ENCODE data around the gene FAM83E. TPM values are rescaled to one million over a fixed set of nuclear protein-coding genes. Genes with fewer than 3 reads are reported as not detected.

FAM83E gene
- polyA plus RNA-seq, 1 donor from 2014 or later: 0.73 TPM

DNA sequence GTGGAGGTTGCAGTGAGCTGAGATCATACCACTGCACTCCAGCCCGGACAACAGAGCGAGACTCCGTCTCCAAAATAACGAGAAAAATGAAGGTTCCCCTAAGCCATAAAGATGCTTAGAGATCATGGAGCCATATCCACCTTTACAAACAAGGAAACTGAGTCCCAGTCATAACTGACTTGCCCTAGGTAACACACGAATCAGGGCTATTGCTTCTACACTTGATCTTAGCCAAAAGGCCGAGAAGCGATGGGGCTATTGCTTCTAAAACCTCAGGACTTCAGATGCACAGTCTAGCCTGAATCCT is 19.1 kb upstream of the FAM83E start:
- H3K36me3 ChIP-seq (ENCODE audit: insufficient read depth, low read length): no peaks in the 10 kb centered on the region
- no peaks in the 10 kb centered on the region for H3K9me2 ChIP-seq (ENCODE audit: insufficient read depth, low read length)
- H3K4me2 ChIP-seq (ENCODE audit: low read length): peak overlapping the region; percentile 62
- peak overlapping the region; percentile 51 for H3K9ac ChIP-seq (ENCODE audit: low read length)
- no peaks in the 10 kb centered on the region for H3K27me3 ChIP-seq (ENCODE audit: insufficient read depth, low read depth, low read length)
- H4K20me1 ChIP-seq (ENCODE audit: insufficient read depth): no peaks in the 10 kb centered on the region
- H3K27ac ChIP-seq (ENCODE audit: low read length): peak overlapping the region; percentile 73
- peaks cover 7% of the 10 kb centered on the region for H3F3A ChIP-seq (ENCODE audit: insufficient read depth, low read length, poor library complexity, severe bottlenecking)
- H3K79me2 ChIP-seq (replicated peaks; ENCODE audit: insufficient read depth, low read length): no peaks in the 10 kb centered on the region
- TF ChIP-seq TAF1 (IDR thresholded peaks at IDR 0.05; ENCODE audit: low read depth) (no peak), RAD21 (conservative IDR thresholded peaks at IDR 0.05) (no peak), POLR2AphosphoS5 (IDR thresholded peaks at IDR 0.05) (no peak), MXI1 (conservative IDR thresholded peaks at IDR 0.05; ENCODE audit: poor library complexity, severe bottlenecking) (no peak), EP300 (conservative IDR thresholded peaks at IDR 0.05; ENCODE audit: poor library complexity, severe bottlenecking) (no peak), SMC3 (conservative IDR thresholded peaks at IDR 0.05; ENCODE audit: poor library complexity) (no peak), EZH2 (IDR thresholded peaks at IDR 0.05; ENCODE audit: borderline replicate concordance, insufficient read depth, low read length, poor library complexity, severe bottlenecking) (no peak)
- TF ChIP-seq, protein P1, sequence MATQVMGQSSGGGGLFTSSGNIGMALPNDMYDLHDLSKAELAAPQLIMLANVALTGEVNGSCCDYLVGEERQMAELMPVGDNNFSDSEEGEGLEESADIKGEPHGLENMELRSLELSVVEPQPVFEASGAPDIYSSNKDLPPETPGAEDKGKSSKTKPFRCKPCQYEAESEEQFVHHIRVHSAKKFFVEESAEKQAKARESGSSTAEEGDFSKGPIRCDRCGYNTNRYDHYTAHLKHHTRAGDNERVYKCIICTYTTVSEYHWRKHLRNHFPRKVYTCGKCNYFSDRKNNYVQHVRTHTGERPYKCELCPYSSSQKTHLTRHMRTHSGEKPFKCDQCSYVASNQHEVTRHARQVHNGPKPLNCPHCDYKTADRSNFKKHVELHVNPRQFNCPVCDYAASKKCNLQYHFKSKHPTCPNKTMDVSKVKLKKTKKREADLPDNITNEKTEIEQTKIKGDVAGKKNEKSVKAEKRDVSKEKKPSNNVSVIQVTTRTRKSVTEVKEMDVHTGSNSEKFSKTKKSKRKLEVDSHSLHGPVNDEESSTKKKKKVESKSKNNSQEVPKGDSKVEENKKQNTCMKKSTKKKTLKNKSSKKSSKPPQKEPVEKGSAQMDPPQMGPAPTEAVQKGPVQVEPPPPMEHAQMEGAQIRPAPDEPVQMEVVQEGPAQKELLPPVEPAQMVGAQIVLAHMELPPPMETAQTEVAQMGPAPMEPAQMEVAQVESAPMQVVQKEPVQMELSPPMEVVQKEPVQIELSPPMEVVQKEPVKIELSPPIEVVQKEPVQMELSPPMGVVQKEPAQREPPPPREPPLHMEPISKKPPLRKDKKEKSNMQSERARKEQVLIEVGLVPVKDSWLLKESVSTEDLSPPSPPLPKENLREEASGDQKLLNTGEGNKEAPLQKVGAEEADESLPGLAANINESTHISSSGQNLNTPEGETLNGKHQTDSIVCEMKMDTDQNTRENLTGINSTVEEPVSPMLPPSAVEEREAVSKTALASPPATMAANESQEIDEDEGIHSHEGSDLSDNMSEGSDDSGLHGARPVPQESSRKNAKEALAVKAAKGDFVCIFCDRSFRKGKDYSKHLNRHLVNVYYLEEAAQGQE (IDR thresholded peaks at IDR 0.05; ENCODE audit: borderline replicate concordance): no peak
- TF ChIP-seq, protein P2, sequence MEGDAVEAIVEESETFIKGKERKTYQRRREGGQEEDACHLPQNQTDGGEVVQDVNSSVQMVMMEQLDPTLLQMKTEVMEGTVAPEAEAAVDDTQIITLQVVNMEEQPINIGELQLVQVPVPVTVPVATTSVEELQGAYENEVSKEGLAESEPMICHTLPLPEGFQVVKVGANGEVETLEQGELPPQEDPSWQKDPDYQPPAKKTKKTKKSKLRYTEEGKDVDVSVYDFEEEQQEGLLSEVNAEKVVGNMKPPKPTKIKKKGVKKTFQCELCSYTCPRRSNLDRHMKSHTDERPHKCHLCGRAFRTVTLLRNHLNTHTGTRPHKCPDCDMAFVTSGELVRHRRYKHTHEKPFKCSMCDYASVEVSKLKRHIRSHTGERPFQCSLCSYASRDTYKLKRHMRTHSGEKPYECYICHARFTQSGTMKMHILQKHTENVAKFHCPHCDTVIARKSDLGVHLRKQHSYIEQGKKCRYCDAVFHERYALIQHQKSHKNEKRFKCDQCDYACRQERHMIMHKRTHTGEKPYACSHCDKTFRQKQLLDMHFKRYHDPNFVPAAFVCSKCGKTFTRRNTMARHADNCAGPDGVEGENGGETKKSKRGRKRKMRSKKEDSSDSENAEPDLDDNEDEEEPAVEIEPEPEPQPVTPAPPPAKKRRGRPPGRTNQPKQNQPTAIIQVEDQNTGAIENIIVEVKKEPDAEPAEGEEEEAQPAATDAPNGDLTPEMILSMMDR (IDR thresholded peaks at IDR 0.05; ENCODE audit: poor library complexity, severe bottlenecking): no peak
- H2AFZ ChIP-seq (ENCODE audit: low read depth, low read length): no peak overlapping the region
- peak overlapping the region; percentile 66 for H3K4me3 ChIP-seq (ENCODE audit: low read length)
- no peaks in the 10 kb centered on the region for H3K9me3 ChIP-seq (ENCODE audit: low read length)

DNA sequence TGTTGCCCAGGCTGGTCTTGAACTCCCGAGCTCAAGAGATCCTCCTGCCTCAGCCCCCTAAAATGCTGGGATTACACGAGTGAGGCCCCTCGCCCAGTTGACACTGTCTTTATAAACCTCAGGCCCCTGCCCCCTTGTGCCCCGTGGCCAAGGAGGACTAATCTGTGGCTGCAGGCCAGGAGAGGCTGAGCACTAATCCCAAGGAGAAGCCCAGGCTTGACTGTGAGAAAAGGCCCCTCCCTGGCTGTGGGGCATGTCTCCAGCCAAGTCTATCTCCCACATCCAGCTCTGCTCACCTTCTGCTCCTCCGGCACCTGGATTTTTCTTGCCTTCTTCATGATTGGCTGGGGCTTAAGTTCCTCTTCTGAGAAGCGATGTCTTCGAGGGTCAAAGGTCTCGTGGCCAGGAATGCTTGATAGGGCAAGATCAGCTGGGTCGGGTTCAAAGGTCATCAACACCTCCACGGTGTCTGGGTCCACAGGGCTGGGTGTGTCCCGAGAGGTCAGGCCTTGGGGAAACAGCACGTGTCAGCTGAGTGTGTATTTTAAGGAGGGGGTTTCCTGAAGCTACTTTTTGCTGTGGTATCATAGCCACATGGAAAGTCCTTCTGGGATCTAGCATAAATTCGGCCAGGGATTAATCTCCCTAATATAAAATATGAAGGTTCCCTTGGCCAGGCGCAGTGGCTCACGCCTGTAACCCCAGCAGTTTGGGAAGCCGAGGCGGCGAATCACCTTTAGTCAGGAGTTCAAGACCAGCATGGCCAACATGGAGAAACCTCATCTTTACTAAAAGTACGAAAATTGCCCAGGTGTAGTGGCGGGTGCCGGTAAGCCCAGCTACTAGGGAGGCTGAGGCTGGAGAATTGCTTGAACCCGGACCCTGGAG is 18.5 kb upstream of the FAM83E start:
- H3K9me2 ChIP-seq (ENCODE audit: insufficient read depth, low read length): no peaks in the 10 kb centered on the region
- H3K27me3 ChIP-seq (ENCODE audit: insufficient read depth, low read depth, low read length): no peaks in the 10 kb centered on the region
- no peak overlapping the region for H2AFZ ChIP-seq (ENCODE audit: low read depth, low read length)
- peak overlapping the region; percentile 51 for H3K9ac ChIP-seq (ENCODE audit: low read length)
- H3K9me3 ChIP-seq (ENCODE audit: low read length): no peaks in the 10 kb centered on the region
- peak overlapping the region; percentile 66 for H3K4me3 ChIP-seq (ENCODE audit: low read length)
- peak overlapping the region; percentile 73 for H3K27ac ChIP-seq (ENCODE audit: low read length)
- H3K79me2 ChIP-seq (replicated peaks; ENCODE audit: insufficient read depth, low read length): no peaks in the 10 kb centered on the region
- no peak for TF ChIP-seq MXI1 (conservative IDR thresholded peaks at IDR 0.05; ENCODE audit: poor library complexity, severe bottlenecking)
- TF ChIP-seq RAD21 (conservative IDR thresholded peaks at IDR 0.05): no peak
- no peak for TF ChIP-seq EZH2 (IDR thresholded peaks at IDR 0.05; ENCODE audit: borderline replicate concordance, insufficient read depth, low read length, poor library complexity, severe bottlenecking)
- H3K4me2 ChIP-seq (ENCODE audit: low read length): peak overlapping the region; percentile 62
- H3F3A ChIP-seq (ENCODE audit: insufficient read depth, low read length, poor library complexity, severe bottlenecking): peaks cover under 1% of the 10 kb centered on the region
- H4K20me1 ChIP-seq (ENCODE audit: insufficient read depth): no peaks in the 10 kb centered on the region
- no peaks in the 10 kb centered on the region for H3K36me3 ChIP-seq (ENCODE audit: insufficient read depth, low read length)

All from neural cell (in vitro differentiated cells).